Stomach (tissue), 4 donors: Measurements from ENCODE around the gene TIGD1.

Experiments
- EP300 ChIP-seq: sonication (generic); formaldehyde crosslinking; IDR thresholded peaks from one replicate; pipeline ENCODE4 v1.6.1; 2017; ENCODE audit warnings: antibody characterized with exemption
- POLR2A ChIP-seq, 4 donors: fragments of 450-650 bp; IDR thresholded peaks; one replicate each; pipeline ENCODE4 v1.6.1; 2016; ENCODE audit warnings: antibody characterized with exemption in 4 of 4, control low read depth in 2 of 4, mild to moderate bottlenecking in 1 of 4, moderate library complexity in 1 of 4
- TF ChIP-seq, protein P1 (sequence below), 7 experiments: fragments of 450-650 bp in 4 of 7; fragments of 200-600 bp in 3 of 7; sonication (generic) in 3 of 7; IDR thresholded peaks; one replicate each; pipeline ENCODE4 v1.5.1; 2016 to 2019; ENCODE audit warnings: antibody characterized with exemption in 7 of 7, control low read depth in 2 of 7, mild to moderate bottlenecking in 1 of 7

DNA sequence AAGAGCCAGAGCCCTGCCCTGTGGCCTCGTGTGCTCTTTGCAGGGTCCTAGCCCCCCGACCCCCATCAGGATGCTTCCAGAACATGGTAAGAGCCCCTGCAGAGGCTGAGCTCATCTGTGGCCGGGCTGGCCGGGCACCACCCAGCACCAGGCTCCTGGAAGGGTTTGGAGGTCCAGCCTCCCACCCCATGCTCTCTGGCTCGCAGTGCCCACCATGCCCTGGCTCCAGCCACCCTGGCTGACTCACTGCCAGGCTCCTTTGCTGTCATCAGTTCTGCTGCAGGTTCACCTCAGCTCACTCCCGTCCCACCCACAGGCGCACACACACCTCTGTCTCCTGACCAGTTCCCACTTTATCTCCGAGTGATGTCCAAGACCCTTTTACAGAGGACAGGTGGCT is 37.7 kb upstream of the TIGD1 start:
- TF ChIP-seq, protein P1, sequence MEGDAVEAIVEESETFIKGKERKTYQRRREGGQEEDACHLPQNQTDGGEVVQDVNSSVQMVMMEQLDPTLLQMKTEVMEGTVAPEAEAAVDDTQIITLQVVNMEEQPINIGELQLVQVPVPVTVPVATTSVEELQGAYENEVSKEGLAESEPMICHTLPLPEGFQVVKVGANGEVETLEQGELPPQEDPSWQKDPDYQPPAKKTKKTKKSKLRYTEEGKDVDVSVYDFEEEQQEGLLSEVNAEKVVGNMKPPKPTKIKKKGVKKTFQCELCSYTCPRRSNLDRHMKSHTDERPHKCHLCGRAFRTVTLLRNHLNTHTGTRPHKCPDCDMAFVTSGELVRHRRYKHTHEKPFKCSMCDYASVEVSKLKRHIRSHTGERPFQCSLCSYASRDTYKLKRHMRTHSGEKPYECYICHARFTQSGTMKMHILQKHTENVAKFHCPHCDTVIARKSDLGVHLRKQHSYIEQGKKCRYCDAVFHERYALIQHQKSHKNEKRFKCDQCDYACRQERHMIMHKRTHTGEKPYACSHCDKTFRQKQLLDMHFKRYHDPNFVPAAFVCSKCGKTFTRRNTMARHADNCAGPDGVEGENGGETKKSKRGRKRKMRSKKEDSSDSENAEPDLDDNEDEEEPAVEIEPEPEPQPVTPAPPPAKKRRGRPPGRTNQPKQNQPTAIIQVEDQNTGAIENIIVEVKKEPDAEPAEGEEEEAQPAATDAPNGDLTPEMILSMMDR (IDR thresholded peaks at IDR 0.05): no peak
- TF ChIP-seq POLR2A (IDR thresholded peaks at IDR 0.05) (no peak), EP300 (no peak)
